GM13977 (cell line): ENCODE measurements around the gene MRPL20.
"Not testable (repeated sequence)": the region's sequence is repeated elsewhere in the genome, so short reads cannot be mapped to it uniquely, and the experiment has no call there.

Experiments used
- DNase-seq: peaks from one replicate; pipeline ENCODE4 v3.0.0; 2012; ENCODE audit warnings: low spot score
- in situ Hi-C: fragments of 300-500 bp; cut with MboI; formaldehyde crosslinking; loops from one replicate; pipeline ENCODE4 v1.12.0; 2022; ENCODE audit warnings: low sequenced_read_pairs, low pct_unique_long_range_greater_than_20kb, mixed read lengths, inconsistent platforms; ENCODE audit not compliant: unreplicated experiment
- TF ChIP-seq, protein P1 (sequence below): IDR thresholded peaks from 2 replicates; pipeline ENCODE4 v1.5.1; 2012; ENCODE audit warnings: mild to moderate bottlenecking, control low read depth; ENCODE audit not compliant: insufficient read depth; ENCODE audit errors: extremely low read depth, missing control alignments

The MRPL20 gene

DNA sequence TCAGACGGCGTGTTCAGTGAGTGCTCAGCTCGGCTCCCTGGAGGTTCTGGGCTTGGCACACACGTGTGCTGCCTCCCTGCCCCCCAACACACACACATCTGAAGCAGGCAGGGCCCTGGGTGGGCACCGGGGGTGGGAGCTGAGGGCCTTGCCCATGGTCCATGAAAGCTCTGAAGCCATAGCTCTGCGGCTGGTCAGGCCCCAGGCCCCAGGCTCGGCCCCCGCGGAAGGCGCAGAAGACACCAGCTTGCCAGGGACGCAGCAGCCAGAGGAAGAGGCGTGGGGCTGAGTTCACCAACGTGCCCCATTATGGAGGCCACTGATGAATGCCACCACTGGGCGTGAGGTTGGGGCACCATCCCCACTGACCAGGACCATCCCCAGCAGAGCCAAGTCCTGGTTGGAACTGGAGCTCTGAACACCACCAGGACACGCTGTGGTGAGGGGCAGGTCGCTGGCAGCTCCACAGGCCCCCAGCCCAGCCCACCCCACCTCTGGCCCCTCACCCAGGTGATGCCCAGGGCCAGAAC, 36.3 kb downstream of the MRPL20 start:
- TF ChIP-seq, protein P1, sequence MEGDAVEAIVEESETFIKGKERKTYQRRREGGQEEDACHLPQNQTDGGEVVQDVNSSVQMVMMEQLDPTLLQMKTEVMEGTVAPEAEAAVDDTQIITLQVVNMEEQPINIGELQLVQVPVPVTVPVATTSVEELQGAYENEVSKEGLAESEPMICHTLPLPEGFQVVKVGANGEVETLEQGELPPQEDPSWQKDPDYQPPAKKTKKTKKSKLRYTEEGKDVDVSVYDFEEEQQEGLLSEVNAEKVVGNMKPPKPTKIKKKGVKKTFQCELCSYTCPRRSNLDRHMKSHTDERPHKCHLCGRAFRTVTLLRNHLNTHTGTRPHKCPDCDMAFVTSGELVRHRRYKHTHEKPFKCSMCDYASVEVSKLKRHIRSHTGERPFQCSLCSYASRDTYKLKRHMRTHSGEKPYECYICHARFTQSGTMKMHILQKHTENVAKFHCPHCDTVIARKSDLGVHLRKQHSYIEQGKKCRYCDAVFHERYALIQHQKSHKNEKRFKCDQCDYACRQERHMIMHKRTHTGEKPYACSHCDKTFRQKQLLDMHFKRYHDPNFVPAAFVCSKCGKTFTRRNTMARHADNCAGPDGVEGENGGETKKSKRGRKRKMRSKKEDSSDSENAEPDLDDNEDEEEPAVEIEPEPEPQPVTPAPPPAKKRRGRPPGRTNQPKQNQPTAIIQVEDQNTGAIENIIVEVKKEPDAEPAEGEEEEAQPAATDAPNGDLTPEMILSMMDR, result no peak
- no peak for DNase-seq
- in situ Hi-C loops, result no loop called here

DNA sequence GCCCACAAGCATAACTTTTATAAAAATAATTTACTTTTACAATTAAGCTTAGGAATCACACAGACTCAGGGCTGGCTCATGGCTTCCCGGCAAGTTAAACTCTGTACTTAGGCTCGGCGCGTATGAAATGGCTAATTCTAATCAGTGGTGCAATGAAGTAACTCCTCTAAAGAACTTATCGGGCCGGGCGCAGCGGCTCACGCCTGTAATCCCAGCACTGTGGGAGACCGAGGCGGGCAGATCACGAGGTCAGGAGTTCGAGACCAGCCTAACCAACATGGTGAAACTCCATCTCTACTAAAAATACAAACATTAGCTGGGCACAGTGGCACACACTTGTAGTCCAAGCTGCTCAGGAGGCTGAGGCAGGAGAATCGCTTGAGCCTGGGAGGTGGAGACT, 37.0 kb downstream of the MRPL20 start:
- DNase-seq, in situ Hi-C loops: not testable (repeated sequence)

DNA sequence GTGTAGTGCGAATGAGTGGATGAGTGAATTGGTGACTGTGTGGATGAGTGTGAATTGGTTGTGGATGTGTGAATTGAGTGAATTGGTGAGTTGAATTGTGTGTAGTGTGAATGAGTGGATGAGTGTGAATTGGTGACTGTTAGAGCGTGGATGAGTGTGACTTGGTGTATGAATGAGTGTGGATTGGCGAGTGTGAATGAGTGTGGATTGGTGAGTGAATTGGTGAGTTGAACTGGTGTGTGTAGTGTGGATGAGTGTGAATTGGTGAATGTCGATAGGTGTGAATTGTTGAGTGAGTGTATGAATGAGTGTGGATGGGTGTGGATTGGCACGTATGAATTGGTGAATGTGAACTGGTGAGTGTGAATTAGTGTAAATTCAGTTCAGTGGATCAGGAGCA, 39.8 kb downstream of the MRPL20 start:
- in situ Hi-C loops, result no loop called here
- DNase-seq, result no peak
- TF ChIP-seq, protein P1, result no peak

DNA sequence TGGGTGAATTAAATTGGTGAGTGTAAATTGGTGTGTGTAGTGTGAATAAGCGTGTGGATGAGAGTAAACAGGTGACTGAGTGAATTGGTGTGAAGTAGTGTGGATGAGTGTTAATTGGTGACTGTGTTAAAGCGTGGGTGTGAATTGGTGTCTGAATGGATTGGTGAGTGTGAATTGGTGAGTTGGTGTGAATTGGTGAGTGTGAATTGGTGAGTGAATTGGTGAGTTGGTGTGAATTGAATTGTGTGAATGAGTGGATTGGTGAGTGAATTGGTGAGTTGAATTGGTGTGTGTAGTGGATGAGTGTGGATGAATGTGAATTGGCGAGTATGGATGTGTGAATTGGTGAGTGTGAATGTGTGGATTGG, 40.4 kb downstream of the MRPL20 start:
- in situ Hi-C loops, result no loop called here
- DNase-seq, result no peak

GRCh38 chr1:1365875-1366698, 41.0 kb downstream of the MRPL20 start:
- TF ChIP-seq, protein P1, result no peak
- DNase-seq, result no peak
- in situ Hi-C loops, result no loop called here

More for the DNA sequence above, 40.4 kb downstream of the MRPL20 start:
- TF ChIP-seq, protein P1, result no peak

GRCh38 chr1:1364266-1364665, 42.8 kb downstream of the MRPL20 start:
- TF ChIP-seq, protein P1, result no peak
- in situ Hi-C loops, result no loop called here
- no peak for DNase-seq

GRCh38 chr1:1361982-1362423, 45.1 kb downstream of the MRPL20 start:
- TF ChIP-seq, protein P1, result no peak
- DNase-seq, result no peak
- in situ Hi-C loops, result no loop called here
